A549 (cell line): ENCODE data around the gene TBC1D16.

Experiments used
- CBX8 ChIP-seq: fragments of 200-600 bp; sonication (generic); IDR thresholded peaks from 2 replicates; pipeline ENCODE4 v1.6.1; 2016
- CEBPB ChIP-seq, 2 experiments: fragments of >200 bp in 1 of 2; sonication (Bioruptor Twin) in 1 of 2; formaldehyde crosslinking in 1 of 2; IDR thresholded peaks; 2 replicates each; pipeline ENCODE4 v1.6.1; 2012 to 2016
- HOXA7 ChIP-seq: fragments of 250-450 bp; sonication (Bioruptor Pico); IDR thresholded peaks from 2 replicates; pipeline ENCODE4 v1.5.0; 2020; ENCODE audit warnings: mild to moderate bottlenecking, moderate library complexity
- TF ChIP-seq, protein P1 (sequence below): fragments of >200 bp; sonication (Bioruptor Twin); formaldehyde crosslinking; IDR thresholded peaks from 3 replicates; pipeline ENCODE4 v1.5.1; 2016

DNA sequence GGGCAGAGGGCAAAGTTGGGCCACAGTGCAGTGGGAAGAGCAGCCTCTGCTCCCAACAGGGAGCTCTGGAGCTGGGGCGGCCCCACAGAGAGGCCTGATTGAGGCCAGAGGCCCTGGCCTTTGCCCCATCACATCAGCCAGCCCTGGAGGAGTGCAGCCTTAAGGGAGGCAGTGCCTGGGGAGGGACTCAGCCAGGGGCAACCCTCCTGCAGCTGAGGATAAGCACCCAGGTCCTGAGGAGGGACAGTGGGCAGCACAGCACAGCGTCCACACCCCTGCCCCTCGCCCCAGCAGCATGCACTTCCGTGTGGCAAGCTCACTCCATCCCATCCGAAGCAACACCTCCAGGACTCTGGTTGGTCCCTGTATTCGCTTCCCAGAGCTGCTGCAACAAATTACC lies 134.5 kb downstream of the TBC1D16 start:
- no peak for TF ChIP-seq CEBPB (IDR thresholded peaks at IDR 0.05)
- no peak for TF ChIP-seq HOXA7
- TF ChIP-seq, protein P1, sequence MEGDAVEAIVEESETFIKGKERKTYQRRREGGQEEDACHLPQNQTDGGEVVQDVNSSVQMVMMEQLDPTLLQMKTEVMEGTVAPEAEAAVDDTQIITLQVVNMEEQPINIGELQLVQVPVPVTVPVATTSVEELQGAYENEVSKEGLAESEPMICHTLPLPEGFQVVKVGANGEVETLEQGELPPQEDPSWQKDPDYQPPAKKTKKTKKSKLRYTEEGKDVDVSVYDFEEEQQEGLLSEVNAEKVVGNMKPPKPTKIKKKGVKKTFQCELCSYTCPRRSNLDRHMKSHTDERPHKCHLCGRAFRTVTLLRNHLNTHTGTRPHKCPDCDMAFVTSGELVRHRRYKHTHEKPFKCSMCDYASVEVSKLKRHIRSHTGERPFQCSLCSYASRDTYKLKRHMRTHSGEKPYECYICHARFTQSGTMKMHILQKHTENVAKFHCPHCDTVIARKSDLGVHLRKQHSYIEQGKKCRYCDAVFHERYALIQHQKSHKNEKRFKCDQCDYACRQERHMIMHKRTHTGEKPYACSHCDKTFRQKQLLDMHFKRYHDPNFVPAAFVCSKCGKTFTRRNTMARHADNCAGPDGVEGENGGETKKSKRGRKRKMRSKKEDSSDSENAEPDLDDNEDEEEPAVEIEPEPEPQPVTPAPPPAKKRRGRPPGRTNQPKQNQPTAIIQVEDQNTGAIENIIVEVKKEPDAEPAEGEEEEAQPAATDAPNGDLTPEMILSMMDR, result no peak
- no peak for TF ChIP-seq CBX8
